Fibroblast of lung (primary cell): ENCODE results near the gene ADAMTS9. TPM values are rescaled to one million over a fixed set of nuclear protein-coding genes. Genes with fewer than 3 reads are reported as not detected.

Experiments
- DNase-seq, 2 donors: peaks; one replicate each; pipeline versions ENCODE4 v3.0.0 to v3.0.0-alpha.2; 2010; ENCODE audit warnings: low read depth in 2 of 2
- H2AFZ ChIP-seq: 2 replicates; pipeline ENCODE4 v1.5.1; 2012; ENCODE audit warnings: low read length, control low read depth, inconsistent platforms
- H3K27ac ChIP-seq: 2 replicates; pipeline ENCODE4 v1.5.1; 2011; ENCODE audit warnings: low read length, control low read depth; ENCODE audit not compliant: insufficient read depth
- H3K27me3 ChIP-seq: 2 replicates; pipeline ENCODE4 v1.5.1; 2011; ENCODE audit warnings: mild to moderate bottlenecking, low read length; ENCODE audit not compliant: control insufficient read depth, insufficient read depth
- H3K36me3 ChIP-seq: 2 replicates; pipeline ENCODE4 v1.5.1; 2011; ENCODE audit warnings: low read length; ENCODE audit not compliant: control insufficient read depth, insufficient read depth
- H3K4me1 ChIP-seq: 2 replicates; pipeline ENCODE4 v1.5.1; 2011; ENCODE audit warnings: low read length; ENCODE audit not compliant: control insufficient read depth, insufficient read depth; ENCODE audit errors: extremely low read depth
- H3K4me2 ChIP-seq: 2 replicates; pipeline ENCODE4 v1.5.1; 2011; ENCODE audit warnings: low read length, control low read depth; ENCODE audit not compliant: insufficient read depth; ENCODE audit errors: extremely low read depth
- H3K4me3 ChIP-seq, 4 experiments: fragments of 200-600 bp in 1 of 4; sonication (generic) in 1 of 4; replicated peaks in 1 of 4; 2 replicates each; pipeline ENCODE4 v1.5.1; 2011 to 2016; ENCODE audit warnings: low read length in 4 of 4, low read depth in 3 of 4, mild to moderate bottlenecking in 3 of 4, control low read depth in 2 of 4, inconsistent platforms in 1 of 4, mixed read lengths in 1 of 4; ENCODE audit not compliant: insufficient read depth in 1 of 4; ENCODE audit errors: control extremely low read depth in 1 of 4
- H3K79me2 ChIP-seq: 2 replicates; pipeline ENCODE4 v1.5.1; 2012; ENCODE audit warnings: mild to moderate bottlenecking, low read length, inconsistent platforms; ENCODE audit not compliant: control insufficient read depth, insufficient read depth
- H3K9ac ChIP-seq: 2 replicates; pipeline ENCODE4 v1.5.1; 2011; ENCODE audit warnings: mild to moderate bottlenecking, low read length, control low read depth; ENCODE audit not compliant: insufficient read depth
- H3K9me3 ChIP-seq: 2 replicates; pipeline ENCODE4 v1.5.1; 2012; ENCODE audit warnings: low read depth, low read length; ENCODE audit not compliant: control insufficient read depth, insufficient read depth
- H4K20me1 ChIP-seq: 2 replicates; pipeline ENCODE4 v1.5.1; 2011; ENCODE audit warnings: low read length; ENCODE audit not compliant: control insufficient read depth, insufficient read depth; ENCODE audit errors: extremely low read depth
- CTCF ChIP-seq, 2 donors: IDR thresholded peaks in 1 of 2; conservative IDR thresholded peaks in 1 of 2; 1 replicate in 1 of 2; 2 replicates in 1 of 2; pipeline ENCODE4 v1.5.1; 2011 to 2012; ENCODE audit warnings: low read length in 2 of 2, control low read depth in 1 of 2, inconsistent platforms in 1 of 2, low read depth in 1 of 2, mild to moderate bottlenecking in 1 of 2
- EZH2 ChIP-seq: IDR thresholded peaks from 2 replicates; pipeline ENCODE4 v1.5.1; 2012; ENCODE audit warnings: low read length, control low read depth, mild to moderate bottlenecking; ENCODE audit errors: missing control alignments
- polyA plus RNA-seq, 2 donors: library from polyadenylated mRNA; depleted of rRNA in 1 of 2; stranded (reverse) in 1 of 2; unstranded in 1 of 2; fragments of >200 nt; gene quantifications; 2 replicates each; pipeline ENCODE4 v1.2.1, GENCODE V29; 2011 to 2012; ENCODE audit warnings: missing spikeins in 1 of 2
- total RNA-seq: library from RNA; depleted of rRNA; stranded (reverse); fragments of >200 nt; gene quantifications from 2 replicates; pipeline ENCODE4 v1.2.1, GENCODE V29; 2014

ADAMTS9 gene
- total and polyA plus RNA-seq, 2 donors (not counting 1 experiment from before 2014, with no cell fraction given): 0.82 to 1.8 TPM

GRCh38 chr3:64648927-64649906 is 38.6 kb downstream of the ADAMTS9 start:
- Histone ChIP-seq H3K9me3 (no peaks in the 10 kb centered on the region), H3K4me2 (no peak overlapping the region), H2AFZ (no peak overlapping the region), H3K27ac (no peak overlapping the region), H3K4me3 (no peak overlapping the region), H4K20me1 (no peaks in the 10 kb centered on the region), H3K79me2 (no peaks in the 10 kb centered on the region), H3K36me3 (no peaks in the 10 kb centered on the region), H3K27me3 (no peaks in the 10 kb centered on the region), H3K4me1 (peaks cover 2% of the 10 kb centered on the region), H3K9ac (no peak overlapping the region)
- DNase-seq: no peak
- no peak for TF ChIP-seq CTCF (conservative IDR thresholded peaks at IDR 0.05 in 1 of 2, IDR thresholded peaks at IDR 0.05 in 1 of 2; ENCODE audit: low read depth in 1 of 2, low read length in 2 of 2)
- TF ChIP-seq EZH2: no peak

DNA sequence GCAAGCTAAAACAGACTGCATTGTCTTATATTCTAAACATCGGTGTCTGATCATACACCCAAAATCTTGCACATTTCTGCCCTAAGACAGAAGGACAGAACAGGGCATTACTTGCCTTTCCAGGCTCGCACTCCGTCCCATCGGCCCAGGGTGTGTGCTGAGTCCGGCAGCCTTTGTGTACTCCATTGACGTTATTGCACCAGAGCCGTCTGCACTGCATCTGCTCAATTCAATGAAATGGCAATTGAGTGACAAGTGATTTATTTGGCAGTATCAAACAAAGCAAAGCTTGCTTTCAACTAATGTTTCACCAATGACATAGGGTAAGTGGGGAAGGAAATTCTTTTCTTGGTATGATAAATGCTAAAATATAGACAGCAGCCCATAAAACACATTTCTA is 40.0 kb downstream of the ADAMTS9 start:
- TF ChIP-seq CTCF (conservative IDR thresholded peaks at IDR 0.05 in 1 of 2, IDR thresholded peaks at IDR 0.05 in 1 of 2; ENCODE audit: low read depth in 1 of 2, low read length in 2 of 2) (no peak), EZH2 (no peak)
- Histone ChIP-seq H3K4me1 (peaks cover 2% of the 10 kb centered on the region), H3K79me2 (no peaks in the 10 kb centered on the region)

GRCh38 chr3:64645243-64645642 is 42.6 kb downstream of the ADAMTS9 start:
- peak; percentile 8 to 46 for DNase-seq
- Histone ChIP-seq H3K9me3 (no peaks in the 10 kb centered on the region), H2AFZ (no peak overlapping the region), H3K27me3 (no peaks in the 10 kb centered on the region), H4K20me1 (no peaks in the 10 kb centered on the region), H3K36me3 (no peaks in the 10 kb centered on the region), H3K4me3 (no peak overlapping the region), H3K9ac (no peak overlapping the region), H3K4me2 (no peak overlapping the region), H3K27ac (no peak overlapping the region), H3K79me2 (no peaks in the 10 kb centered on the region), H3K4me1 (peaks cover 2% of the 10 kb centered on the region)
- no peak for TF ChIP-seq CTCF (conservative IDR thresholded peaks at IDR 0.05 in 1 of 2, IDR thresholded peaks at IDR 0.05 in 1 of 2; ENCODE audit: low read depth in 1 of 2, low read length in 2 of 2)
- TF ChIP-seq EZH2: no peak

More for the DNA sequence above, 40.0 kb downstream of the ADAMTS9 start:
- Histone ChIP-seq H3K9ac (no peak overlapping the region), H3K36me3 (no peaks in the 10 kb centered on the region), H3K4me3 (no peak overlapping the region), H3K4me2 (no peak overlapping the region), H3K9me3 (no peaks in the 10 kb centered on the region), H3K27me3 (no peaks in the 10 kb centered on the region), H4K20me1 (no peaks in the 10 kb centered on the region), H3K27ac (no peak overlapping the region), H2AFZ (no peak overlapping the region)
- DNase-seq: no peak
